CD4-positive, alpha-beta T cell treated with Interleukin-17A for 1 hour (primary cell): ENCODE data around the gene ARHGAP15.

Experiments
- DNase-seq: peaks from one replicate; pipeline ENCODE4 v3.0.0-alpha.2; 2020

The ARHGAP15 gene

DNA sequence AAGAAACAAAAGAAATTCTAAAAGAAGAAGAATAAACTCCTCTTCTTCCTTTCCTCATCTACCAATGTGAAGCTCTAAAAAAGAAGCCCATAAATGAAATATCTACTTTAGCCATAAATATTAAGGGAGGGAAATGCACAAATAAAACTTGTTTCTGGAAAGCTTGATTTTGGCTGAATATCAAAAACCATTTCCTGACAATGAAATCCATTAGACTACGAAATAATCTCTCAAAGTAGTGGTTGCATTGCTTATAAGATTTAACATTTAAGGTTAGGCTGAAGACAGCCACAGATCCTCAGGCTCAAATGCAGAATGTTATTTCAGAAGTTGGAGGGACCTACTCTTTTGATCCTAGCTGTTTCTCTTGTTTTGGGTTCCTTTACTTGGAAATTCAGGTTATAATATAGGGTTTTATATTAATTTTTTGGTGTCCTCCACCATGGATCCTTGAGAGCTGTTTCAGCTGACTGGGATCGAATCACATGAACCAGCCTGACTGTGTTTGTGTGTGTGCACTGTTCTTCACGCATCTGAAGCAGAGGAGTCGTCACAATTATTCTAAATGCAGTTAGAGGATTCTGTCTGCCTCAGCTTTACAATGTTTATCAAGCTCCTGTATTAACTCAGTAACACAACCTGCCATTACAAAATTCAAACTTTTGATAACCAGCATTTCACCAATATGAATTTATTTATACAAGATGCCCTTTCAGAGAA is 474.8 kb downstream of the ARHGAP15 start:
- DNase-seq, result no peak

DNA sequence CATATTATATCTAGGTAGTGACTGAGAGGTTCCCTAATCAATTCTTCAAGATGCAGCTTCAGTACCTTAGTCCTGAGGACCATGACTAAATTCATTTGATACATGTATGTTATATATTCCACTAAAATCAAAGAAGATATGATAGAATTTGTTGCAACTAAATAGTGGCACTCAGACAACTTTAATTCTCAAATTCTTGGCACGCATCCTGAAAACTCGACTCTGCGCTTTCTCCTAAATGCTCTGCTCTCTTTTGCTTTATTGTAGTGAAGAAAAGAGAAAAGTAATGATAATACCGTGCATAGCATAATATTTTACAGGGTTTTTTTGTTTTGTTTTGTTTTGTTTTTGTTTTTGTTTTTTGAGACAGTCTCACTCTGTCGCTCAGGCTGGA is 475.3 kb downstream of the ARHGAP15 start:
- DNase-seq, result no peak

DNA sequence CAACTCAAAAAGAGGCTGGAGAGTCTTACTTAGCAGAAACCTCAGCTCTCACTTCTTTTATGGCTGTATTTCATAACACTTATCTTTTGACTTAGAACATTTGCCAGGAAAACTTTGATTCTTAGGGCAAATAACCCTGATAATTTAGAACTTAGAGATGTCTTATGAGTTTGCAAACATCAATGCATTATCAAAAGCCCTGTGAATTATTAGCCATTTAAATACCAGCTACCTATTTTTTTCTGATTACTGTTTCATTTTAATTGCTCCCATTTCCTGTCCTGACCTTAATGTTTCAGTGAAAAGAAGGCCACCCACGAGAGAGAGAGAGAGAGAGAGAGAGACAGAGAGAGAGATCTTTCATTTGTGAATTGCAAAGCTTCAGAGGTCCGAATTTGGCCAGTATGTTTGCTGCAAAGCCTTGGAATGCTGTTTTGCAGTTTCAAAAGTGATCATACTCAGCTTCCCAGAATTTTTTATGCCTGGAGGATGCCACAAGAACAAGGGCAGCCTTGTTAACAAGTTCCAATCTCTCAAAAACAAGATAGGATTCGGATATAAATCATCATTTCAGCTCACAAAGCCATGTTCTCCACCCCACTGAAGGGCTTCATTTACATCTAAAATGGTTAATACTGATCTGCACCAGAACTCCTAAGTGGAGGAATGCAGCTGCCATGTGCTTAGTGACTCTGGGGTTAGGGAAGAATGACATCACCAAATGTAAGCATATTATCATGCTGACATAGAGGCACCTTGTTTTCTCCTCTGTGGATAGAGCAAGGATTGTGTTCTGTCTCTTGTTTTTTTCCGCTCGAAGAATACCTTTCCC is 478.2 kb downstream of the ARHGAP15 start:
- DNase-seq, result no peak

DNA sequence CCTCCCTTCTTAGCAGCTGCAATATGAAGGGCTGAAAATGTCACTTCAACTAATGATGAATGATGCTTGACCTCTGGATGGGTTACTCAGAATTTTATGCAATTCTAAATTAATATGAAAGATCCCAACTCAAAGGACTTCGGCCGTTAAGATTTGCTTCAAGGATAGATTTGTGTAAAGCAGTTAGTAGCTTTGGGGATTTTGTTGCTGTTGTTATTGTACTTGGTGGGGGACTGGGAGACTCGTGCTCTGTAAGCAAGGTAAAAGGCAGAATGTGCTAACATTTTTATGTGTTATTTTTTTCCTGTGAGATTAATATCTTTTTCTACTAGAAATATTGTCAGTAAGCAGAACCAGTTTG is 478.8 kb downstream of the ARHGAP15 start:
- no peak for DNase-seq

DNA sequence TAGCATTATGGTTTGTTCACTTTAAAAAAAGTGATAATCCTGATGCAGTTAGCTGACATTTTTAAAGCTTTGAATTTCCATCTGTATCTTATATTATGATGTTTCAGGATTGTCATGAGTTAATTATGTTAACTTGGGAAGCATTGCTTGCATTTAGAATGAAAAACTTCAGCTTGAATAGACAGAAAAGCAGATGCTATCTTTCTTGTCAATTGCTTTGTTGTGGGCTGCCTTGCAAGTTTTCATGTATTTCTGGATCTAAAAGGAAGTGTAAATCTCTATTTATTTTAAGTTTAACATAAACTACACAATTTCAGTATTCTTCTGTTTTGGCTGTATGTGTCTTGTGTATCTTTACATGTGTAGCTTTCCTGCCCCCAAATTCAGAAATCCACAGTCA is 479.5 kb downstream of the ARHGAP15 start:
- no peak for DNase-seq

DNA sequence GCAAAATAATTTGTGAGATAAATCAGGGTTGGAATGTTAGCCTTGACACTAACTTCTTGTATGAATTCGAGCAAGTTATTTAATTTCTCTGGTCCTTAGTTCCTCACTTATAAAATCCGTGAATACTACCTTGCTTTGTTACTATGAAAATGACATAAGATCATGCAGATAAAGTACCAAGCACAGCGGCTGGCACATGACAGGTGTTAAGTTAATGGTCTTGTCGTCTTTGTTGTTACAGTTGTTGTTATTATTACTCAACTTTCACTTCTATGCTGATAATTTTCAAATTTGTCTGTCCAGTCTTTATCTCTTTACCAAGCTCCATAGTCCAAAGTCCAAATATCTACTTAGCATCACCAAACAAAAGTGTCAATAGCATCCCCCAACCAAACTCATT is 482.1 kb downstream of the ARHGAP15 start:
- DNase-seq, result no peak

DNA sequence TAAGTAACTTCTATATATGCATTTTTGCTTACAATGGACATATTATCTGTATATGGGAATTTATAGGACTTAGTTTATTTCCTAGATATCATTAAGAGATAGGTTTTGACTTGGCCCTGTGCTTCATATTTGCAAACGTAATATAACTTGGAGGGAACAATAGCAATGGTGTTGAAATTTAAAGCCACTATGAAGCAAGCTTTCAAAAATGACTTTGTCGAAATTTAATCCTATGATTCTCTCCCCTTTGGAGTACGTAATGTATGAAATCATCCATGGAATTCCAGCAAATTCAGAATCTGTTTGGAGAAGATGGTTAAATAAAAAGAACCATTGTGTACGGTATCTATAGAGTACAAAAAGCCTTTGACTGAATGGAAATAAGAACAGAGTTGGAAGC is 486.3 kb downstream of the ARHGAP15 start:
- DNase-seq, result no peak

DNA sequence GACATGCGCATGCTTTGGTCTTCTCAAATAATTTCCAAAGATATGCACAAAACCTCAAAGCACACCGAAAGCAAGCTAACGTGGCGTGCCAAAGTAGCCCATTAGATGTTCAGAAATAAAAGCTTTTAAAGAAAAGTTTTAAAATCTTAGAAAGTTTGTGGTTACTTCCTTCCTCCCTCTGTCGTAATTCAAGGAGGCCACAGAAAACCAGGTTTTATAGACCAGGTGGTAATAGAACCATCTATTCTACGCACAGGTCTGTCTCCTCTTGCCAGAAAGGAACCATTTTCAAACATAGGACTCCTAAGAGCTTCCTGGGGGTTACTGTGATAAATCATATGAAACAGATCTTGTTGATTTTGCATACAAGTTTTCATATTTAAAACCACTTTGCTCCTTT is 487.2 kb downstream of the ARHGAP15 start:
- DNase-seq, result no peak

DNA sequence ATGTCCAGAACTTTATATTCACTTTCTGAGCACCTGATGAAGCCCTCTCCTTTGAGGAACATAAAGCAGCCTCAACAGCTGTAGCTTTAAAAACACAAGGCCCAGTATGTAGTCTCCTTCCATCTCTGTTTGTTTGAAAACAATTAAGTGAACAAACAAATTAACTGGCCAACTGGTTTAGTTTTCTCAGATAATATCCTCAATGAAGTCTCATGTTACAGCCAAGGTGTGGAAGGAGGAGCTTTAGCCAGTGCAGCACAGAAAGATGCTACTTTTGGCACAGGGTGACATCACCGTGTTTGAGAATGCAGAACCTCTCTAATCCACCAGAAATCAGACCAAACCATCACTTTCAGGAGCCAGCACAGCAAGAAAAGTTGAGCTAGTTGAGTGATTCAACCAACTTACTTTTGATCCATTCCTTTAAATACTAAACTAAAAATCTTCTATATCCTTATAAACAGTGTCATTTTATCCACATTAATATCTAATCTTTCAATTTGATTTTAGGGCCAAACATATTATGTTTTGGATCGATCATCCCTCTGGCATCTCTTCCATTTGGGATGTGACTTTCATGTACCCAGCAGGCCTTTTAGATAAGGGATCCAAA is 488.7 kb downstream of the ARHGAP15 start:
- DNase-seq, result no peak

DNA sequence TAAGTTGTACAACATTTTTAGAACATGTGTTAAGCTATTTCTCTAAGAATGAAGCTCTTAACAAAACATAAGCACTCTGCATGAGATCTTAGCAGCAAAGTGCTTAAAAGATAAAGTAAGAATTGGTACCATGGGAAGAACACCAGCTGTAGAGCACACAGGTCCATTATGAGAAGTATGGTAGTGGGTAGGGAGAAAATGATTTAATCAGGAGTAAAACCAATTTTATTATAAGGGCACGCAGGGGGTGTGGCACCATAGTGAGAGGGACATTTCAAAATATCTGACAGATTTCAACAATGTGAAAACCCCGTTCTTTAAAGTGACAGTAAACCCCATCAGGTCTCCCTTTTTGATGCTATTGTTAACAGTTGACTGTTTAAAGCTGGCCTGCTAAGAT is 492.9 kb downstream of the ARHGAP15 start:
- DNase-seq, result no peak

DNA sequence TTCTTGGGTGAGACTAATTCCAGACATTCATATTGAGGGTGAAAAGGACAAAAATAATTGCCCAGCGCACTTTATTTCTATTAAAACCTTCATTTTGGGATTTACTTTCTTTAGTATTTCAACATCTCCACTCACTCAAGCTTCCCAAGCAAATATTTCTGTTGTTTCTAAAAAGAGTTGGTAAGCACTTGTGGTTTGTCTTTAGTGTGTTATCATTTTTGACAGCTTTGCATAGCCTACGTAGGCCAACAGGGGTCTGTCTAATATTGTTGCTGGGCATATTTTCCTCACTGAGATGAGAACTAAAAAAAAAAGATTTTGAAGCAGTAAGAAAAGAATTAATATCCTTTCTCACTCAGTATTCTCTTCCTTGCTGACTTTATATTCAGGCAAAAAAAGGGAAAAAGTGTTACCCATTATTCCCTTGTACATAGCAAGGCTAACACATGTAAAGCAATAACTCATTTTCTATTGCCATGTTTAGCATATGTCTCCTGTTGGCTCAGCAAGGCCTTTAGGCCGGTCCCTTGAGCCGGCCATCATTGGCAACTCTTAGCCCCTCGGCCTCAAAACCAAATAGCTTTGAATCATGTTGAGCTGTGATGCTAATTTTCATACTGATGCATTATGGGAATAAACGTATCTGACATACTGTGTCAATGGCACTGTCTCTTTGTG is 494.2 kb downstream of the ARHGAP15 start:
- DNase-seq, result no peak

DNA sequence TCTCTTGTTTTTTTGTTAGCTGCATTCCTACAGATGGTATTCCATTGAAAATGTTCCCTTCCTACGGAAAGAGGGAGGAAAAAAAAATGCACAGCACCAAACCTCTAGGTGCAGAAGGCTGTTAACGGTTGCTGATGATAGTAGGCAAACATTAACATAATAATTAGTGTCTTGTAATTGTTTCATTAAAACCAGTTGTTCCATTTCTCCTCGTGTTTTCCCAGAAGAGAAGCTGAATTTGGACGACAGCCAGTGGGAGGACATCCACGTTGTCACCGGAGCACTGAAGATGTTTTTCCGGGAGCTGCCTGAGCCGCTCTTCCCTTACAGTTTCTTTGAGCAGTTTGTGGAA is 494.7 kb downstream of the ARHGAP15 start:
- no peak for DNase-seq

DNA sequence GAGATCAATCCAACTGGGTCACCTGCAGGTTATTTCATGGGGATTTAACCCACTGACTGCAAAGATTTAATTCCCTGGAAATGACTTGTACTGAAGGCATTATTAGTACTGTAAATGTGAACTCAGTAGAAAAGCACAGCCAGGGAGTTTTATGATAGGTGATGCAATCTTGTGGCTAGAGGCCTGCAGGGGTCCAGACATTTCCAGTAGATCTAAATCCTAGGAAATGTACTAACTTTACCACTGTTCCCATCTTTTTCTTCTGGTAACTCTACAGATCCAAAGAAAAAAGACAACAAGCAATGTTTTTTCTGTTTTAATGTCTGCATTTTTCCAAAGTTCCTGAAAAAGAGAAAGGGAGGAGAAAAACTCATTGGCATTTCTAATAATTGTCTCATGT is 500.1 kb downstream of the ARHGAP15 start:
- no peak for DNase-seq

DNA sequence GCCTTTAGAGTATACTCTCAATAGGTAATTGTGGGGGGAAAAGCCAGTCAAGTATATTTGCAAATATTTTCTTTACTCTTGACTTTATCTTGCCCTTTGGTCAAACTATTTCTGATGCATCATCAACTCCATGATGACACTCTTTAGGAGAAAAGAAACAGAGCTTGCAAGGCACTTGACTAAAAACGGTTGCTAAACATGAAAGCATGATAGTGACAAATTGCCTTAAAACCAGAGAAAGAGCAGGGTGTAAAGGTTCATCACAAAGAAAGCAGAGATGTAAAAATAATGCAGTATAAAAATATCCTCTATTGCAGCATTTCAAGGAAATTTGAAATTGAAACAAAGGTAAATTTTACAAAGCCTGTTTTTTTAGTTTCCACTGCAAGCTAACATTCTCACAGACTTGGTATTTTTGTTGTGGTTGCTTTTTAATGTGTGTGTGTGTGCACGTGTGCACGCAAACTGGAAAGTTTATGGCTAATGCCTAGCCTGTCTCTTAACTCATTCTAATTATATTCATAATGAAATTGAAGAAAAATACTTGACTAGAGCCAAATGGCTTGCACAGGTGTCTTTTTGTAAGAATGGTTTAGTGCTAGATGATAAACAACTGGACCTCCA is 503.6 kb downstream of the ARHGAP15 start:
- DNase-seq, result no peak

DNA sequence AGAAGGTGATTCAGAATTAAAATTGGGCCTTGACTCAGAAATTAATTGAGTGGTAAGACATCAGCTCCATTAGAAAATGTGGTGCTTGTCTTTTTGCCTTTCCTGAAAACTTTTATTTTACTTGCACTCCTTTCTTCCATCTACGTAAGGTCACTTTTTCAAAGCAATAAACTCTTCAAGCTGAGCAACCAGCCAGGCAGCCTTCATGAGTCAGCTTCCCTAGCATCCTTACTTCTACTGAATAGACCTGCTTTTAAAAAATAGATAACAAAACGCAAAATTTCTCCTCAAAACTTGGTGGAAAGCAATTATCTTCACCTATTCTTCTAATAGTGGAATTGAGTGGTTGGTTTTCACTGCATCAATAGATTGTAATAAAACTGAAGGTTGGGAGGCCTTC is 504.2 kb downstream of the ARHGAP15 start:
- DNase-seq, result no peak

DNA sequence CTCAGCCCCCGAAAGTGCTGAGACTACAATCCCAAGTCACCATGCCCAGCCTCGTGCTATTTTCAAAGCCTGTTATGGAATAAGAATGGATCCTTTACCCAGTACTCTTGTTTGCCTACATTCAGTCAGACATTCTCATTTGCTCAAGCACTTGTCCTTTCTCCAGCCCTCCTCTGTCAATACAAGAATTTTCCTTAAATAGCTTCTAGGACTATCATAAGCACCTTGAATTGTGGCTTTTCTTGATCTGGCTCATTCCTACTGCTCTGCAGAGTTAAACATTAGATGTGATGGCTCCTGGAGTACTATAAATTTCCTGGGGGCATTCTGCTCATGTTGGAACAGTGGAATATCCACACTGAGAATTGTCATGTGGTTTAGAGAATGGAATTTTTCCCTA is 506.1 kb downstream of the ARHGAP15 start:
- DNase-seq, result no peak

DNA sequence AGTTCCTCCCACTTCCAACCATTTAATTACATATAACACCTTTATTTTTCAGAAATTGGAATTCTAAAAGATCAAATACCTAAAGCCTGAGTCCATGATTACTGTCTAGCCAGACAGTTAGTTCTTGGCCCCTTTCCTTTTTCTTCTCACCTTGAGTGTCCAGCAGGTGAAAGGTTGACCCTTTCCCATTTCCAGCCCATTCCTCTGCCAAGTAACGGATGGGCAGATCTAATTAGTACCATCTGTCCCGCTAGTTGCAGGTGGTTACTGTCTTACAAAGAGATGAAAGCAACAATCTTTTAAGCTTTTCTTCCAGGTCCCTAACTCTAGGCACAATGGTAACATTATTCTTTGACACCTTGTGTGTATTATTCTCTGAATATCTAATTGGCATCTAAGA is 506.7 kb downstream of the ARHGAP15 start:
- DNase-seq, result no peak

DNA sequence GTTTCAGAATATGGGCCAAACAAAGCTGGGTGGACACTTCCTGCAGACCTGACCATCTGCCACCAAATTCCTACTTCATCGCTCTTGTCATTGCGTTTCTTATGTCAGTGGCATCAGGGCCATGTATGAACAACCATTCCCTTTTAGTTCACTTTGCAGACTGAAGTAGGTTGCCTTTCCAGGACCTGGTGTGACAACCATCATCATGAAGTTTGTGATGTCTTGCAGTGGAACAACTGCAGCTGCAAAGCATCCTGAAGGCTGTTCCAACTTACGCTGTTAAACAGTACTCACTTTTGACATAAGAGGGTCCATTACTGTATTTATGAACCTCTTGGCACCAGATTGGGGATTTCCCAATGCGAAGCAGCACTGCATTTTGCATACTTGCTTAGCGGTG is 511.6 kb downstream of the ARHGAP15 start:
- no peak for DNase-seq

DNA sequence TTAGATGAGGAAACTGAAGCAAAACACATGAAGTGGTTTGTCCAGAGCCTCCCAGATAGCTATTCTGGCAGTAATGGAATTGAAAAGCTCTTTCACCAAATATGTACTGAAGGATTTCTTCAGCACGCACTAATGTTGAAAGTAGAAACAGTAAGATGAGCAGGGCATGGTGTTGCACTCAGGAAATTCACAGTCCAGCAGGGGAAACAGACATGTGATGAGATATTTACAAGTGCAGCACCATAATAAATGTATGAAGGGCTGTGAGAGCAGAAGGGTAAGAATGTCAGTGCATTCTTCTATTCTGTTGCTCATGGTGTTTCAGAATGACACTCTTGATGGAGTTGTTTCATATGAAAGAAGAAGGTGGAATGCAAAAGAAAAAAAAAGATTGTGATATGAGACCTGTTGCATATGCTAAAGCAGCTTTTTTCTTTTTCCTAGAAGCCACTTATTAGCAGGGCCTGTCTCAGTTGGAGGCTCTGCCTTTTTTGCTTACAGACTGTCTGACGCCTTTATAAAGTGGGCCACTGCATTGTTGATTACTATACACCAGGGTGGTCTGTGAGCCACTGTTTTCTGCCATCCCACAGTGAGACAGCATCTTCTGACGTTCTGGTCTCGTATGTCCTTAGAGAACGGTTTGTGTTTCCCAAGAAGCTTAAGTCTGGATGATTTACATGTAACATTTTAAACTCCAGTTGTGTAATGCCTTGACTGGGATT is 516.9 kb downstream of the ARHGAP15 start:
- DNase-seq, result no peak

DNA sequence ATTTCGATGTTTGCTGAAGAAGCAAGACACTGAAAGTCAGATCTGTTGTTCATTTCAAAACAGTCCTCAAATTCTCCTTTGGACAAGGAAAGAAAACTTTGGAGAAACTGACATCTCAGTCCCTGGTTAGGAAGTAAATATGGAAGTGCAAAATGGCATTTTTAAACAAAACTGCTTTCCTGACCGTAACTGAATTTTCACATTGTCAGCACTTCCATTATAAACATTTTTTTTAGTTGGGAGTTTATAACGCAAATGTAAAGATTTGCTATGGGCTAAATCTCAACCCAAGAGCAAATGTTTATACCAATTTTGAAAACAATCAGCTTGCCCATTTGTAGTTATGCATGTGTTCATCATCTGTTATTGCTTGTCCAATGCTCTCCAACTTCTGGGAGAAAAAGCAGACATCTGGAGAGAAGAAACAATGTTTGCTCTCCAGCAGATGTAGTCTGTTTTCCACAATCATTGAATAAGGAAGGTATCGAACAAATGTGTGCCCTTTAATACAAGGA is 520.1 kb downstream of the ARHGAP15 start:
- DNase-seq, result no peak

DNA sequence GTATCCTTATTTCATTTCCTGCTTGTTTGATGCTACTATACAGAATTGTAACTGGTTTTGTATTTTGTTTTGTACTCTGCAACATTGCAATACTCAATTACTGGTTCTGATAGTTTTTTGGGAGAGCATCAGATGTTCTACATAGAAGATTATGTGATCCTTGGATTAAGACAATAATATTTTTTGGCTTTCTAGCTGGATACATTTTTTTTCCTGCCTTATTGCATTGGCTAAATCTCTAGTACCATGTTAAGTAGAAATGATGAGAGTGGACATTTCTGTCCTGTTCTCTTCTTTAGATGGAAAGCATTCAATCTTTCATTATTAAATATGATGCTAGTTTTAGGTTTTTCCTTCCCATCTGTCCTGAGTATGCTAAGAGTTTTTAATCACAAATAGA is 523.5 kb downstream of the ARHGAP15 start:
- DNase-seq, result no peak

DNA sequence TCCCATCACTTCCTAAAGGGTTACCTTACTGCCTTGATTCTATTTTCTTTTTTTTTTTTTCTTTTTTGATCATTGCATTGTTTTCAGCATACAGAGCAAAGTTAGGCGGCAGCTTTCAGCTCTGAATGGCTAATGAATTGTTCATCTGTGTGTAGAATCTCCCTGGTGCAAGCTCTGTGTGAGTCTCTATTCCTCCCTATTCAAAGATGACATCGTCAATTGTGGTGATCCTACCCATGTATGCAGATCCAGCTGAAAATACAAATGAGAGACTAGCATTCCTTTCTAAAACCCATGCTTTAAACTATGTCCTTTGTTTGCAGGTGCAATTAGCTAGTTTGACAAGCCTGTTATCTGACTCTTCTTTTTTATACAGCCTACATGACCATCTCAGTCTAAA is 539.0 kb downstream of the ARHGAP15 start:
- no peak for DNase-seq
